Measurements from ENCODE around the gene GOLGA8O. TPM values are rescaled to one million over a fixed set of nuclear protein-coding genes. Genes with fewer than 3 reads are reported as not detected.

GOLGA8O gene
- total RNA-seq = not detected in 2 replicates

GRCh38 chr15:32455534-32455933 lies at the start of gene GOLGA8O:
GOLGA8O (minus strand) TSS chr15:32455634; CDS start chr15:32455536, 98 bp downstream.

GRCh38 chr15:32403192-32403591 lies 52.2 kb downstream of the GOLGA8O start, which contains the start of gene GOLGA8K:
GOLGA8K (minus strand) TSS chr15:32403292; CDS start chr15:32403194, 98 bp downstream.

Other genes with a start within 250 kb of the GOLGA8O start
- gene GOLGA8K, start 52.3 kb downstream of the GOLGA8O start, total RNA-seq = not detected in 2 replicates
- 0.27 and 0.34 TPM in 2 replicates for gene GOLGA8N, start 137.8 kb upstream of the GOLGA8O start, total RNA-seq
- gene ARHGAP11A, start 159.9 kb upstream of the GOLGA8O start, total RNA-seq = 21.2 and 21.6 TPM in 2 replicates
- gene SCG5, start 186.1 kb upstream of the GOLGA8O start, total RNA-seq = 0.30 and 0.60 TPM in 2 replicates